SK-N-DZ (cell line): ENCODE data around the gene LSM14B.

Experiments used
- DNase-seq: peaks from one replicate; pipeline ENCODE4 v3.0.0-alpha.2; 2015; ENCODE audit warnings: low spot score

LSM14B gene

DNA sequence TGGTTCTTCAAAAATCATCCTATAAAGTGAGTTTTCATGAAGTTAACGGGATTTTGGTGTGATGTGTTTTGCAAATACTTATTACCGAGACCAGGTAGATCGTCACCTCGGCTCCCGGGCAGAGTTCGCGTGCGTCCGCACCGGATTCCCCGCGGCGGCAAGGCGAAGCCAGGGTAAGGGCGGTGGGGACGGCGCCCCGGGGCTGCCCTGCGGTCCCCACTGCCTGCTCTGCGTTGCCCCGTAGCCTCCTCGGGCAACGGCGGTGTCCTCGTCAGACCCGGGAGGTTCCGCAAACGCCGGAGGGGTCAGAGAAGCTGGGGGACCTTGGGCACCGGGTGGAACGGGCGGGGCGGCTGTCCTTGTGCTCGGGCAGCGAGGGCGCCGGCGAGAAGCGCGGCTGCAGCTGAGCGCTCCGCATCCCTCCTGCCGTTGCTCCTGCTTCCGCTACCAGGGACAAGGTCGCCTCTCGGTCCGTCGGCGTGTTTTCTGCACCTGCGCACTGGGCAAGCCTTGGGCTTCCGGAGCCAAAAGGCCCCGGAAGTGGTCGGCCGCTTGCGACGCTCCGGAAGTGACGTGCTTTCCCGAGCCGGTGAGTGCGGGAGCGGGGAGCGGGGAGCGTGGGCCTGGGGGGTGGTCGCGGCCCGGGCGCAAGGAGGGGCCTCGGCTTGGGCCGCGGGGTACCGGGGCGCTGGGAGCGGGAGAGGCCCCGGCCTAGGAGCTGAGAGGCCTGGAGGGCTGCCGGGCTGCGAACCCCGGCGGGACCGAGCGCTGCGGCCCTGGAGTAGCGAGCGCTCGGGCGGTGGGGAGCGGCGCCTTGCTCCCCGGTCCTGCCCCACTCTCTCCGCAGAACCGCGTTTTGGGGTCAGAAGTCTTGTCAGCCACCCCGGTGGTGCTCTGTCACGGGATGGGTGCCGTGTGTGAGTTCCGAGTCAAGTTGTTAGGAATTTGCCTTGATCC lies 60.5 kb downstream of the LSM14B start, which contains the start of gene MTG2:
MTG2 (plus strand) TSS at position 560 of the 957 bp plus-strand sequence. CDS start 10,393 bp downstream, outside the sequence.
- DNase-seq: peak; percentile 99

DNA sequence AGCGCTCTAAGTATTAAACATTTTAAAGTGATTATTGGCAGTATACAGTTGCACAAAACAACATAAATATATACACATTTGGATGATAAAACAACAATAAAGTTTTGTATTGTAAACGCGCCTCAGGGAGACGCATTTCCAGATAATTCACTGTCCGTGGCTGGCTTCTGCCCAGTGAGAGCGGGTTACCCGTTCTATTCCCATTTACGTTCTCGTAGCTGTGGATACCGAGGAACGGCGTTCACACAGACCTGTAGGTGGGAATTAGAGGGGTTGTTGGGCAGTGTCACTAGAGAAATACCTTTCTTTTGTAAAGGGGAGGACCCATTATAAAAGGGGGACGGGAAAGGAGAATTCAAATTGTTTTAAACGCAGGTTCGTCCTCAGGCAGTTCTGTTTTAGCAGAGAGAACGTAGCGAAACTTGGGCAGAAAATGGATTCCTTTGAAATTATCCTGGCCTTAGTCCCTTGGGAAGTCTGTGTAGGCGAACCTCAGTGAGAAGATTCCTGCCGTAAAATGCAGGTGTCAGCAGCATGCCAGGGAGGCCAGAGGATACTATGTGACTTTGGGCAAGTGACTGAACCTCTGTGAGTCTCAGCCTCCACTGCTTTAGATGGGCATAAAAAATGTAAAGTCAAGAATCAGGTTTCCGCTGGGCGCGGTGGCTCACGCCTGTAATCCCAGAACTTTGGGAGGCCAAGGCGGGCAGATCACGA lies 61.3 kb downstream of the LSM14B start:
- no peak for DNase-seq
